SK-N-MC (cell line): ENCODE data around the gene CORO1C.

ENCODE experiments used
- DNase-seq: peaks from one replicate; pipeline ENCODE4 v3.0.0-alpha.2; 2011; ENCODE audit warnings: low read depth, low spot score
- H3K27ac ChIP-seq: fragments of 200-600 bp; sonication (generic); 2 replicates; pipeline ENCODE4 v1.5.1; 2016; ENCODE audit warnings: mixed run types
- H3K36me3 ChIP-seq: fragments of 200-600 bp; sonication (generic); 2 replicates; pipeline ENCODE4 v1.6.1; 2017; ENCODE audit warnings: antibody characterized with exemption, low read length, mixed read lengths; ENCODE audit not compliant: insufficient read depth
- H3K4me3 ChIP-seq: fragments of 200-600 bp; sonication (generic); 2 replicates; pipeline ENCODE4 v1.5.1; 2016
- H3K9ac ChIP-seq: fragments of 200-600 bp; sonication (generic); 2 replicates; pipeline ENCODE4 v1.8.0; 2017; ENCODE audit warnings: mixed run types, mixed read lengths; ENCODE audit not compliant: insufficient read length
- H3K9me3 ChIP-seq: fragments of 200-600 bp; sonication (generic); 2 replicates; pipeline ENCODE4 v1.6.1; 2017; ENCODE audit warnings: low read depth, mild to moderate bottlenecking, antibody characterized with exemption, low read length, moderate library complexity, mixed read lengths
- EZH2 ChIP-seq: fragments of 200-600 bp; sonication (generic); IDR thresholded peaks from one replicate; pipeline ENCODE4 v1.6.1; 2017; ENCODE audit warnings: antibody characterized with exemption
- FOXP2 ChIP-seq: optimal IDR thresholded peaks from 2 replicates; pipeline ENCODE3; 2011; ENCODE audit warnings: mild to moderate bottlenecking, moderate library complexity; ENCODE audit not compliant: insufficient read depth; ENCODE audit errors: extremely low read length, control extremely low read depth
- POLR2AphosphoS5 ChIP-seq: IDR thresholded peaks from 2 replicates; pipeline ENCODE4 v1.6.1; 2012; ENCODE audit warnings: mild to moderate bottlenecking, low read depth, low read length, borderline replicate concordance

CORO1C gene

DNA sequence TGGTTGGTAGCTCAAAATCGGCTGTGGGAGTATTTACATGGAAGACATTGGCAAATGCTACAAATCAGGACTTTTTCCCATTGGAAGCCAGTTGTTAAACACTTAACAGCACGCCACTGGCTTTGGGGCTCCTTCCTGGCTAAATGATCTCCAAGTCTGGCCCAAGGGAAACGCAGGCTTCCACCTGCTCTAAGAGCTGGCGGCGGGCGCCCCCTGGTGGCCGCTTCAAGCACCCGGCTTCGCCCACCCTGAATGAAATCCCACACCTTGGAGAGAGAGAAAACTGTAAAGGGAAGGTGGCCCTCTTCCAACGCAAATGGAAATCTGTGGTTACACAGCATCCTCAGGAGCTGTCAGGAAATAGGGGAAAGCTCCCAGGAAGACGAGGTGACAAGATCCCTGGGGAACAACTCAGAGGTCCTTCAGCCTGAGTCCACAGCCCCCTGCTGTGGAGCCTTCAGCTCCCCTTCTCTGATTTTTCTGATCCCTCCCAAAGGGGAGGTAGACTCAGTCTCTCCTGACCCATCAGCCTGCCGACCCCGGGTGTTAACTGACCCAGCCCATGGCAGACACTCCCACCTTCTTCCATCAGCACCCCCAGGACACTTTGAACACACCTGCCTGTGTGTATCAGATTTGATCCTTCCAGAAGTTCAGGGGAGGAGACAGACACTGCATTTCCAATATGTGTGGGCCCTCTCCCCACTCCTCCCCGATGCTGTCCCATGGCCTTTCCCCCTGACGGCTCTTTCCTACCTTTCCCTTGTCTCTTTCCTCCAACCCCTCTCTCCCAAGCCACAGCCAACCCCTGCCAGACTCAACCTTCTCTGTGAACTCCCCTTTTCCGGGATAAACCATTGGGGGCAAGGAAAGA is 113.0 kb downstream of the CORO1C start:
- Histone ChIP-seq H3K9me3 (no peaks in the 10 kb centered on the region), H3K36me3 (no peaks in the 10 kb centered on the region), H3K9ac (no peak overlapping the region), H3K27ac (no peak overlapping the region), H3K4me3 (no peak overlapping the region)
- TF ChIP-seq POLR2AphosphoS5 (no peak), EZH2 (no peak), FOXP2 (no peak)
- DNase-seq: peak; percentile 68

DNA sequence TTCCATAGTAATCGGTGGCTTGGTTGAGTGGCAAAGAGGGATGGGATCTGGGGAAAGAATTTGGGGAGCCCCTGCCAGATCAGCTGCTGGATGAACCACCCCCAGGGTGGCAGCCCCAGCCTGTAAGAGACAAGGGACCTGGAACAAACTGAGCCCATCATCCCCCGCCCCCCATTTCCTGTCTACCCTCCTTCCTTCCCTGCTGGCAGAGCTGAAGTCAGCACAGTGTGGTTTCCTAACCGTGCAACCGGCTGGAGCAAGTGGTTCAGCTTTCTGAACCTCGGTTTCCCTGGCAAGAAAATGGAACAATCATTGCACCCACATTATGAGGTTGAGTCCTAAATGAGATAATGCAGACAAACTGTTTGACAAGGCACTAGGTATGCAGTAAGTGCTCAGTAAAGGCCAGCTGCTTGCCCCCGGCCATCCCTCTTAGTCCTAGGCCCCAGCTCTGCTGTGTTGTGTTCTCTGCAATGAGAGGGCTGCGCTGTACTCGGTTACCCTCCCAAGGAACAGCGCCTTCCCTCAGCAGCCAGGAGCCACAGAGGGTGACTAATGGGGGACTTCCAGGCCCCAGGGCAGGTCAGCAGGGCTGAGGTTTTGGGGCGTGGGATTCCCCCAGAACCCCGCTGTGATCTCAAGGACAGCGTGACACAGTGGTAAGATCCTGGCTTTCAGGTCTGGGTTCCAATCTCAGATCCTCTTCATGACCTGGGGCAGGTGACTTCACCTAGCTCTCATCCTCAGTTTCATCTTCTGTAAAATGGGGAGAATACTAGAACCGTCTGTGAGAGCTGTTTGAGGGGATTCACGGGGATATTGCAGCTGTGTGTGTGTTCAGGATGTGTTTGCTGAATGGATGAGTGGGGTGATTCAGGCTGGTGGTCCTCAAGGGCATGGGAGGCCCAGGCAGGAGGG is 114.1 kb downstream of the CORO1C start:
- Histone ChIP-seq H3K4me3 (peak overlapping the region; percentile 7; the same call in 1 of the 2 replicates), H3K36me3 (no peaks in the 10 kb centered on the region), H3K27ac (peak overlapping the region; percentile 49; the same call in 1 of the 2 replicates), H3K9ac (no peak overlapping the region), H3K9me3 (no peaks in the 10 kb centered on the region)
- DNase-seq: no peak
- TF ChIP-seq POLR2AphosphoS5 (0 out of 2 replicates have a peak, but pooled peaks have one; percentile 19), EZH2 (no peak), FOXP2 (no peak)

DNA sequence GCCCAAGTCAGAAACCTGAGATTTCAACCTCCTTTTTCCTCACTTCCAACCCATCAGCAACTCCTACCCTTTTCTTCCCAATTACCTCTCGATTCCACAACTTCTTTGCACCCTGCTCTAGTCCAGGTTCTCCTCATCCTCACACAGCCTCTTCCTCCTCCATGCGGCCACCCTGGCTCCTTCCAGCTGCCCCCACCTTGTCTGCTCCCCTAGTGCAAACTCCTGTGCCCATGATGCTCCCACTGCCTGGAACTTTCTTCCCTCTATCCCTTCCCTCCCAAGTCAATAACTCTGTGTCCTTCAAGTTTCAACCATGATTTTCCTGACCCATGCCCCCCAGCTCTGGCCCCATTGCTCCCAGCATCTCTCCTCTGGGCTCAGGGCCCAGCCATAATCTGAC is 115.0 kb downstream of the CORO1C start:
- Histone ChIP-seq H3K27ac (no peak overlapping the region; the same call in 1 of the 2 replicates), H3K36me3 (no peaks in the 10 kb centered on the region), H3K4me3 (no peak overlapping the region), H3K9ac (no peak overlapping the region), H3K9me3 (no peaks in the 10 kb centered on the region)
- no peak for DNase-seq
- no peak for TF ChIP-seq POLR2AphosphoS5
- no peak for TF ChIP-seq EZH2
- no peak for TF ChIP-seq FOXP2

DNA sequence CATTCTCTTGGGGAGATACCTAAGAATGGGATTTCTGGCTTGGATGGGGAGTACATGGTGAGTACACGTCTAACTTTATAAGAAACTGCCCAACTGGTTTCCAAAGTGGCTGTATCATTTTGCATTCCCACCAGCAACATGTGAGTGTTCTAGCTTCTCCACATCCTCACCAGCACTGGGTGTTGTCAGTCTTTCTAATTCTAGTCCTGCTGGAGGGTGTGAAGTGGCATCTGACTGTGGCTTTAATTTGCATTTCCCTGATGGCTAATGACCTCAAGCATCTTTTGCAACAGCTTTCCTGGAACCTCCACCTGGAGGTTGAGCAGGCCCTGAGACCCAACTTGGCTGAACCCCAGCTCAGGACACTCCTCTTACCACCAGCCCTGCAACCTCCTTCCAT is 115.4 kb downstream of the CORO1C start:
- no peak for TF ChIP-seq EZH2
- TF ChIP-seq POLR2AphosphoS5: no peak
- no peak for TF ChIP-seq FOXP2
- H3K9ac ChIP-seq: no peak overlapping the region
- no peaks in the 10 kb centered on the region for H3K36me3 ChIP-seq
- no peak overlapping the region for H3K27ac ChIP-seq
- H3K9me3 ChIP-seq: no peaks in the 10 kb centered on the region
- H3K4me3 ChIP-seq: no peak overlapping the region
- DNase-seq: no peak

- TF ChIP-seq EZH2: no peak
- no peak for TF ChIP-seq POLR2AphosphoS5
- TF ChIP-seq FOXP2: no peak
- no peak overlapping the region for H3K9ac ChIP-seq
- H3K27ac ChIP-seq: no peak overlapping the region
Measured at GRCh38 chr12:108614639-108615038, 116.7 kb downstream of the CORO1C start.

GRCh38 chr12:108614041-108614440 is 117.3 kb downstream of the CORO1C start:
- Histone ChIP-seq H3K36me3 (no peaks in the 10 kb centered on the region), H3K4me3 (no peak overlapping the region), H3K9me3 (no peaks in the 10 kb centered on the region), H3K9ac (no peak overlapping the region), H3K27ac (no peak overlapping the region)
- DNase-seq: no peak
- TF ChIP-seq EZH2 (no peak), POLR2AphosphoS5 (no peak), FOXP2 (no peak)

More at GRCh38 chr12:108614639-108615038, 116.7 kb downstream of the CORO1C start:
- Histone ChIP-seq H3K36me3 (no peaks in the 10 kb centered on the region), H3K4me3 (no peak overlapping the region), H3K9me3 (no peaks in the 10 kb centered on the region)
- DNase-seq: no peak

- H3K4me3 ChIP-seq: no peak overlapping the region
- no peak overlapping the region for H3K9ac ChIP-seq
- DNase-seq: no peak
- no peaks in the 10 kb centered on the region for H3K9me3 ChIP-seq
- TF ChIP-seq FOXP2 (no peak), POLR2AphosphoS5 (no peak), EZH2 (no peak)
- H3K36me3 ChIP-seq: no peaks in the 10 kb centered on the region
- H3K27ac ChIP-seq: no peak overlapping the region
Measured at GRCh38 chr12:108613548-108613947, 117.8 kb downstream of the CORO1C start.

DNA sequence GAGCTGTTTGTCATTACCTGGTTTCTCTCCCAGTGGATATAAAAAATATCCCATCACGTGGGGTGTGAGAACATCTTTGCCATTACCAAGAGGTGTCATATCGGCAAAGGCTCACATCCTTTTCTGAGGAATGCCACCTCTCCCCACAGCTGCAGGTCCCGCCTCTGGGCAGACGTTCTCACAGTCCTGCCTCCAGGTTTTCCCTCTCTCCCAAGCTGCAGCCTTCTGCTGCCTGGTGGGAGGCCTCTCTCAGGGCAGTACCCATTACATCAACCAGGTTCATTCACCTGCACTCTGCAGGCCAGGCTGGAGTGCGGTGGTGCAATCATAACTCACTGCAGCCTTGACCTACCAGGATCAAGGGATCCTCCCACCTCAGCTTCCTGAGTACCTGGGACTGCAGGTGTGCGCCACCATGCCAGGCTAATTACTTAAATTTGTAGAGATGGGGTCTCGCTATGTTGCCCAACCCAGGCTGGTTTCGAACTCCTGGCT is 118.5 kb downstream of the CORO1C start:
- DNase-seq: no peak
- Histone ChIP-seq H3K27ac (no peak overlapping the region), H3K9ac (no peak overlapping the region), H3K9me3 (no peaks in the 10 kb centered on the region), H3K4me3 (no peak overlapping the region), H3K36me3 (no peaks in the 10 kb centered on the region)
- no peak for TF ChIP-seq POLR2AphosphoS5
